Fibroblast of upper back skin (primary cell): ENCODE data around the gene MAPK7.

ENCODE experiments used
- DNase-seq: peaks from one replicate; pipeline ENCODE4 v3.0.0-alpha.2; 2013

The MAPK7 gene

GRCh38 chr17:19381741-19382444 lies 3.6 kb downstream of the MAPK7 start:
- no peak for DNase-seq

DNA sequence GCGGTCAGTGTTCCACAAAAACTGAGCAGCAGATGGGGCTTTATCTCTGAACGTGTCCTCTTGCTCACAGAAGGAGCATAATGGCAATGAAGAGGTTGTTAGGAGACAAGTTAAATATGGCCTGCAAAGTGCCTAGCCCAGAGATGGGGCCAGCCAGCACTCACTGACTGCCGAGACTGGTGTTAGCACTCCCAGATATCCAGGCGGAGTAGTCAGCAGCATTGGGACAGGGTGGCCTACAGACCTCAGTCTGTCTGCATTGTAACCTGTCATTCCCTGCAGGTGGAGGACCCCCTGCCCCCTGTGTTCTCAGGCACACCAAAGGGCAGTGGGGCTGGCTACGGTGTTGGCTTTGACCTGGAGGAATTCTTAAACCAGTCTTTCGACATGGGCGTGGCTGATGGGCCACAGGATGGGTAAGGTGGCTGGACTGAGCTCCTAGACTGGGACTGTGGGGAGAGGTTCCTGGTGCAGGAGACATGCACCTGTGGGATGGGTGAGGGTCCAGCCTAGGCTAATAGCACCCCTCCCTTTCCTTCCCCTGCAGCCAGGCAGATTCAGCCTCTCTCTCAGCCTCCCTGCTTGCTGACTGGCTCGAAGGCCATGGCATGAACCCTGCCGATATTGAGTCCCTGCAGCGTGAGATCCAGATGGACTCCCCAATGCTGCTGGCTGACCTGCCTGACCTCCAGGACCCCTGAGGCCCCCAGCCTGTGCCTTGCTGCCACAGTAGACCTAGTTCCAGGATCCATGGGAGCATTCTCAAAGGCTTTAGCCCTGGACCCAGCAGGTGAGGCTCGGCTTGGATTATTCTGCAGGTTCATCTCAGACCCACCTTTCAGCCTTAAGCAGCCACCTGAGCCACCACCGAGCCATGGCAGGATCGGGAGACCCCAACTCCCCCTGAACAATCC lies 4.5 kb downstream of the MAPK7 start:
- no peak for DNase-seq

- peak; percentile 46 for DNase-seq
Observed at GRCh38 chr17:19383681-19384470, 5.6 kb downstream of the MAPK7 start.

GRCh38 chr17:19384723-19385391 lies 6.6 kb downstream of the MAPK7 start:
- peak; percentile 95 for DNase-seq

GRCh38 chr17:19385521-19385983 lies 7.3 kb downstream of the MAPK7 start:
- no peak for DNase-seq

- peak; percentile 86 for DNase-seq
Observed at GRCh38 chr17:19386051-19386929, 8.0 kb downstream of the MAPK7 start.

GRCh38 chr17:19386974-19387920 lies 8.9 kb downstream of the MAPK7 start, which contains the start of gene MFAP4:
Gene MFAP4 (minus strand): TSS chr17:19387190. CDS start chr17:19387155, 35 bp downstream.
- DNase-seq, result peak; percentile 99

- peak; percentile 92 for DNase-seq
Observed at GRCh38 chr17:19387921-19388521, 9.7 kb downstream of the MAPK7 start.

DNA sequence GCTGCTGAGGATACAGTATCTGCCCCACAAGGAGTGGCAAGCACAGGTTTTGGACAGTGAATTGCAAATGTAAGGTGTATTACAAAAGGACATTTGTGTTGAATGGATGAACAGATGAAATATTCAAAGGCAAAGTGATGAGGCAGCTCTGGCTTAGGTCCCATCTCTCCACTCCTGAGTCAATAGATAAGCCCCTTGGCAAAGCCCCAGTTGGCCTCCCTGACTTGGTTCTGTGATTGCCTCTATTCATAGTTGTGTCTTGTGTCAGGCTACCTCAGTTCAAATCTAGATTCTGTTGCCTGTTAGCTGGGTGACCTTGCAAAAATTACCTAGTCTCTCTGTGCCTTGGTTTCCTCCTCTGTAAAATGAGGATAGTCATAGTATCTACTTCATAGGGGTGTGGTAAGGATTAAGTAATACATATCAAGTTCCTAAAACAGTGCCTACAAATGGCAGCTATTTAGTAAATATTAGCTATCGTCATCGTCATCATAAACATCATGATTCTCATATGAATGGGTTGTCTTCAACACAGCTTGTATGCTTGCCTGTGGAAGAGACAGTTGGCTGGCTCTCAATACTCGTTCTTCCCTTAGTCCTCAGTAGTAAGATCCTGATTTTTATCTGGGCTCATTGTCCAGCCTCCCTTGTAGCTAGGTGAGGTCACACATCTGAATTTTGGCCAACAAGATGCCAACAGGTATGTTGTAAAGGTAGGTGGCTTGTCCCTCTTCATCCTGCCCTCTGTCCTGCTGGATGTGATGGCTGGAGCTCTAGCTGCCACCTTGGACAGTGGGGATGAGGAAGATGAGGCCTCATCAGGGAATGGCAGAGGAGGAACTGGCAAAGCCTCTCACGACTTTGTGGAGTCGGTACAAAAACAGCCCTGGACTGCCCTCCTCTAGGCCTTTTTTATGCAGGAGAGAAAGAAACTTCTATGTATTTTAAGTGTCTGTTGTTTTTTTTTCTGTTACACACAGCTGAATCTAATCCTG lies 10.8 kb downstream of the MAPK7 start:
- DNase-seq, result peak; percentile 49

DNA sequence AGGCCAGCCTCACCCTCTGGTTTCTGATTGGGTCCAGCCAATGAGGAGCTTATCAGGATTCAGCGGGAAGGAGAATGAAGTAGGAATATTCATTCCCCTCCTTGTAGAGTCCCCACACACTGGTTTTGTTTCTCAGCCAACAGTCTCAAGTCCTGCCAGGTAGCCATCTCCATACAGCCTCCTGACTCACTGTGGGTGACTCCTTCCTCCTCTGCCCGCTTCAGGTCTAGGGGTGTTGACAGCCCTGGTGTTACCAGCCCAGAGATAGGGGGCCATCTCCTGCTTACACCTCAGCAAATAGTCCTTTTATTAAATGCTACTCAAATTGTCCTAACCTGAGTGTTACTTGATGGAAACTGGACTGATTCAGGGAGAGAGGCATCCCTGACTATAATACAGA lies 12.7 kb downstream of the MAPK7 start:
- no peak for DNase-seq

GRCh38 chr17:19391432-19391831 lies 13.1 kb downstream of the MAPK7 start:
- DNase-seq, result no peak

GRCh38 chr17:19392303-19392702 lies 14.0 kb downstream of the MAPK7 start:
- DNase-seq, result no peak

- DNase-seq, result no peak
Observed at GRCh38 chr17:19397556-19398041, 19.3 kb downstream of the MAPK7 start.

GRCh38 chr17:19398301-19399181 lies 20.2 kb downstream of the MAPK7 start:
- no peak for DNase-seq

GRCh38 chr17:19399750-19400450 lies 21.6 kb downstream of the MAPK7 start:
- DNase-seq, result no peak

GRCh38 chr17:19401321-19402010 lies 23.2 kb downstream of the MAPK7 start:
- DNase-seq, result no peak
